GM12891 (cell line): Measurements from ENCODE around the gene SLC12A3.

Experiments used
- POLR2A ChIP-seq: IDR thresholded peaks from 2 replicates; pipeline ENCODE4 v1.6.1; 2011; ENCODE audit warnings: low read depth, low read length, control low read depth
- POLR2AphosphoS5 ChIP-seq: IDR thresholded peaks from 2 replicates; pipeline ENCODE4 v1.6.1; 2011; ENCODE audit warnings: low read depth, low read length, control low read depth

GRCh38 chr16:56941856-56942331, 76.9 kb downstream of the SLC12A3 start:
- peak; percentile 88; the same call in 1 of the 2 replicates for TF ChIP-seq POLR2A
- peak; percentile 85 for TF ChIP-seq POLR2AphosphoS5
